Lower leg skin (tissue), 4 donors: Measurements from ENCODE around the gene GMPPB. TPM values are rescaled to one million over a fixed set of nuclear protein-coding genes. Genes with fewer than 3 reads are reported as not detected.

Experiments used
- DNase-seq, 2 donors: peaks; one replicate each; pipeline ENCODE4 v3.0.0-alpha.2; 2019; ENCODE audit warnings: low spot score in 2 of 2
- H3K4me3 ChIP-seq: fragments of 200-600 bp; sonication (generic); 2 replicates; pipeline ENCODE4 v1.5.1; 2017; ENCODE audit warnings: mild to moderate bottlenecking, low read depth; ENCODE audit not compliant: poor library complexity, severe bottlenecking
- CTCF ChIP-seq, 3 donors: fragments of 450-650 bp; IDR thresholded peaks; one replicate each; pipeline ENCODE4 v1.5.1; 2016; ENCODE audit warnings: antibody characterized with exemption in 3 of 3, mild to moderate bottlenecking in 3 of 3, moderate library complexity in 2 of 3
- POLR2A ChIP-seq, 2 donors: fragments of 450-650 bp; IDR thresholded peaks; one replicate each; pipeline ENCODE4 v1.6.1; 2016 to 2017; ENCODE audit warnings: antibody characterized with exemption in 2 of 2, mild to moderate bottlenecking in 1 of 2, moderate library complexity in 1 of 2
- whole genome bisulfite sequencing, 2 donors: methylation state at CpG; one replicate each; pipeline ENCODE4 v1.1.5; 2018; 5-methylcytosine and 5-hydroxymethylcytosine counted together
- intact Hi-C: fragments of 100-400 bp; cut with DNase I; formaldehyde crosslinking; loops from one replicate; pipeline ENCODE4 v1.15.0; 2023; ENCODE audit warnings: low total_unique reads
- total RNA-seq, 4 donors: library from RNA; depleted of rRNA; stranded (reverse); fragments of >200 nt; gene quantifications; one replicate each; pipeline ENCODE4 v1.1.0, GENCODE V29; 2016

GMPPB gene
- total RNA-seq, 4 donors from 2014 or later, result 10.1 to 27.6 (median 18.2) TPM

- TF ChIP-seq CTCF (IDR thresholded peaks at IDR 0.05), result no peak
- no peak for TF ChIP-seq POLR2A (IDR thresholded peaks at IDR 0.05)
- H3K4me3 ChIP-seq, result peak within 1 kb of the TSS; percentile 67
- intact Hi-C loops, result no loop called here
- WGBS, 2 donors, result 1 to 2% methylated on average over 62 to 65 of the region's 71 CpGs
- peak; percentile 93 to 99 for DNase-seq
Measured at GRCh38 chr3:49673715-49674496, 49.8 kb downstream of the GMPPB start, which contains the start of gene APEH. Gene APEH, plus strand, starts transcription at chr3:49674351. Its CDS starts 51 bp downstream, at chr3:49674402.

- H3K4me3 ChIP-seq, result peak overlapping the region; percentile 67
- intact Hi-C loops, result no loop called here
- 22 to 40% methylated on average over 7 to 13 of the region's 17 CpGs for WGBS, 2 donors
- TF ChIP-seq POLR2A (IDR thresholded peaks at IDR 0.05), result no peak
- TF ChIP-seq CTCF (IDR thresholded peaks at IDR 0.05), result no peak
- peak in 1 of 2 donors; percentile 22 for DNase-seq
Measured at GRCh38 chr3:49673121-49673714, 50.5 kb downstream of the GMPPB start.

GRCh38 chr3:49671291-49672288 lies 52.2 kb downstream of the GMPPB start:
- 40 to 47% methylated on average over 11 of the region's 11 CpGs for WGBS, 2 donors
- TF ChIP-seq POLR2A (IDR thresholded peaks at IDR 0.05), result no peak
- TF ChIP-seq CTCF (IDR thresholded peaks at IDR 0.05), result peak in 1 of 3 donors; percentile 45
- H3K4me3 ChIP-seq, result no peak overlapping the region
- intact Hi-C loops, result loop anchor here (2.0 kb wide), 1 partner anchor 133 kb away; no protein-coding TSS in a partner anchor
- DNase-seq, result peak; percentile 57 to 90

GRCh38 chr3:49670940-49671290 lies 52.8 kb downstream of the GMPPB start:
- intact Hi-C loops, result loop anchor here (2.0 kb wide), 1 partner anchor 132 kb away; no protein-coding TSS in a partner anchor
- no peak overlapping the region for H3K4me3 ChIP-seq
- WGBS, 2 donors, result 69 to 73% methylated on average over 6 of the region's 6 CpGs
- DNase-seq, result no peak
- TF ChIP-seq POLR2A (IDR thresholded peaks at IDR 0.05) (no peak), CTCF (IDR thresholded peaks at IDR 0.05) (no peak)

Other genes with a start within 250 kb of the GMPPB start
- under 1 TPM; 0.04 to 0.36 (median 0.14) TPM for gene BSN, start 169.5 kb downstream of the GMPPB start, total RNA-seq
- gene APEH, start 49.6 kb downstream of the GMPPB start, total RNA-seq, result 10 to 100 TPM; 73.8 to 92.4 (median 83.1) TPM
- gene MST1, start 34.5 kb downstream of the GMPPB start, total RNA-seq, result 10 to 100 TPM; 12.9 to 24.7 (median 17.4) TPM
- gene RNF123, start 34.4 kb downstream of the GMPPB start, total RNA-seq, result 10 to 100 TPM; 12.8 to 28.4 (median 26.5) TPM
- 1 to 10 TPM; 1.0 to 3.7 (median 3.1) TPM for gene AMIGO3, start 4.3 kb downstream of the GMPPB start, total RNA-seq
- 10 to 100 TPM; 44.1 to 56.5 (median 51.6) TPM for gene IP6K1, start 62.6 kb upstream of the GMPPB start, total RNA-seq
- under 1 TPM in 2 of 4 donors, not detected in 2; 0.36 to 0.84 TPM for gene CDHR4, start 75.9 kb upstream of the GMPPB start, total RNA-seq
- gene INKA1, start 79.3 kb upstream of the GMPPB start, total RNA-seq, result 10 to 100 TPM; 30.4 to 56.1 (median 37.9) TPM
- gene UBA7, start 90.0 kb upstream of the GMPPB start, total RNA-seq, result 10 to 100 TPM; 14.5 to 19.7 (median 18.2) TPM
- gene TRAIP, start 132.6 kb upstream of the GMPPB start, total RNA-seq, result 1 to 10 TPM; 1.1 to 4.8 (median 2.9) TPM
- not detected for gene CAMKV, start 146.0 kb upstream of the GMPPB start, total RNA-seq
- 10 to 100 TPM; 29.7 to 62.5 (median 48.8) TPM for gene MST1R, start 179.9 kb upstream of the GMPPB start, total RNA-seq
- gene MON1A, start 205.9 kb upstream of the GMPPB start, total RNA-seq, result 10 to 100 TPM in 3 of 4 donors, 1 to 10 TPM in 1; 5.6 to 16.7 (median 11.4) TPM
- gene RBM6, start 216.2 kb upstream of the GMPPB start, total RNA-seq, result 100 to 1,000 TPM in 1 of 4 donors, 10 to 100 TPM in 3; 41.4 to 121 (median 54.7) TPM